Small intestine (tissue), 7 donors: ENCODE results near the gene MTHFD2L. TPM values are rescaled to one million over a fixed set of nuclear protein-coding genes. Genes with fewer than 3 reads are reported as not detected.

Source experiments
- DNase-seq, 2 donors: peaks; one replicate each; pipeline versions ENCODE4 v3.0.0 to v3.0.0-alpha.2; 2013
- FAIRE-seq: peaks from 2 replicates; lab custom pipeline; 2012; peaks lifted over from hg19 to GRCh38; lab: Jason Lieb, UNC
- H3K27ac ChIP-seq, 3 donors: one replicate each; pipeline ENCODE4 v1.5.1; 2013; ENCODE audit warnings: low read length in 2 of 3, mild to moderate bottlenecking in 2 of 3, control low read depth in 1 of 3, inconsistent platforms in 1 of 3, low read depth in 1 of 3, moderate library complexity in 1 of 3
- H3K27me3 ChIP-seq, 3 donors: one replicate each; pipeline ENCODE4 v1.6.1; 2013; ENCODE audit warnings: low read length in 3 of 3, inconsistent platforms in 1 of 3; ENCODE audit not compliant: control insufficient read depth in 3 of 3, insufficient read depth in 3 of 3
- H3K36me3 ChIP-seq, 3 donors: one replicate each; pipeline ENCODE4 v1.6.1; 2013; ENCODE audit warnings: low read length in 3 of 3, inconsistent platforms in 1 of 3, low read depth in 1 of 3, mild to moderate bottlenecking in 1 of 3, moderate library complexity in 1 of 3; ENCODE audit not compliant: control insufficient read depth in 3 of 3, insufficient read depth in 2 of 3
- H3K4me1 ChIP-seq, 3 donors: one replicate each; pipeline ENCODE4 v1.6.1; 2013; ENCODE audit warnings: low read length in 2 of 3, inconsistent platforms in 1 of 3, low read depth in 1 of 3, mild to moderate bottlenecking in 1 of 3, moderate library complexity in 1 of 3; ENCODE audit not compliant: control insufficient read depth in 3 of 3, insufficient read depth in 2 of 3
- H3K4me3 ChIP-seq, 3 donors: one replicate each; pipeline ENCODE4 v1.5.1; 2013; ENCODE audit warnings: low read length in 3 of 3, control low read depth in 1 of 3, inconsistent platforms in 1 of 3, low read depth in 1 of 3, mild to moderate bottlenecking in 1 of 3, moderate library complexity in 1 of 3
- H3K9me3 ChIP-seq, 2 donors: one replicate each; pipeline ENCODE4 v1.6.1; 2013; ENCODE audit warnings: low read depth in 1 of 2, low read length in 1 of 2; ENCODE audit not compliant: control insufficient read depth in 2 of 2, insufficient read depth in 1 of 2
- WGBS, 3 donors: extraction: QIAGEN DNeasy Blood & Tissue Kit; methylation state at CpG; one replicate each; pipeline ENCODE4 v1.1.7; 2013; 5-methylcytosine and 5-hydroxymethylcytosine counted together
- polyA plus RNA-seq, 4 donors: library from polyadenylated mRNA; stranded (reverse) in 3 of 4; unstranded in 1 of 4; fragments of 200-250 nt in 3 of 4; fragments of 120-200 nt in 1 of 4; gene quantifications; one replicate each; pipeline versions ENCODE4 v1.2.1 to v1.2.3, GENCODE V29; 2013
- donor health status: healthy with polysubstance abuse.
- donor health status: control.
- donor health status: control.
- donor health status: Bipolar disorder and iron deficiency.
- donor health status: healthy.

Gene MTHFD2L
- polyA plus RNA-seq, 4 donors, result 4.1 to 14.7 (median 6.6) TPM

- DNase-seq (no peak), FAIRE-seq (no peak)
- no peak overlapping the region for H3K27ac ChIP-seq
- no peaks in the 10 kb centered on the region for H3K9me3 ChIP-seq
- H3K4me1 ChIP-seq, result no peaks in the 10 kb centered on the region
- H3K27me3 ChIP-seq, result no peaks in the 10 kb centered on the region
- no peak overlapping the region for H3K4me3 ChIP-seq
- 85 to 91% (median 88%) methylated on average over 3 of the region's 3 CpGs for WGBS, 3 donors
- no peaks in the 10 kb centered on the region for H3K36me3 ChIP-seq
Measured at GRCh38 chr4:74181219-74181618, 23.3 kb downstream of the MTHFD2L start.

- WGBS, 3 donors, result 58 to 75% (median 63%) methylated on average over 2 of the region's 2 CpGs
- H3K27ac ChIP-seq, result no peak overlapping the region
- no peaks in the 10 kb centered on the region for H3K27me3 ChIP-seq
- DNase-seq (no peak), FAIRE-seq (peak; percentile 61)
- H3K4me3 ChIP-seq, result no peak overlapping the region
- H3K4me1 ChIP-seq, result no peaks in the 10 kb centered on the region
- no peaks in the 10 kb centered on the region for H3K36me3 ChIP-seq
- H3K9me3 ChIP-seq, result no peaks in the 10 kb centered on the region
Measured at GRCh38 chr4:74188912-74189311, 31.0 kb downstream of the MTHFD2L start.

- WGBS, 3 donors, result 64 to 70% (median 68%) methylated on average over 2 of the region's 2 CpGs
- no peak for FAIRE-seq
- Histone ChIP-seq H3K4me1 (no peaks in the 10 kb centered on the region), H3K9me3 (no peaks in the 10 kb centered on the region), H3K4me3 (no peak overlapping the region), H3K36me3 (no peaks in the 10 kb centered on the region), H3K27ac (no peak overlapping the region), H3K27me3 (no peaks in the 10 kb centered on the region)
- peak; percentile 54 to 71 for DNase-seq
Measured at GRCh38 chr4:74189331-74190043, 31.6 kb downstream of the MTHFD2L start.

GRCh38 chr4:74190332-74190731 lies 32.4 kb downstream of the MTHFD2L start:
- FAIRE-seq, result no peak
- H3K4me3 ChIP-seq, result no peak overlapping the region
- no peak overlapping the region for H3K27ac ChIP-seq
- no peak for DNase-seq
- H3K9me3 ChIP-seq, result no peaks in the 10 kb centered on the region
- no peaks in the 10 kb centered on the region for H3K4me1 ChIP-seq
- H3K36me3 ChIP-seq, result no peaks in the 10 kb centered on the region
- WGBS, 3 donors, result 91 to 93% (median 92%) methylated on average over 4 of the region's 4 CpGs
- H3K27me3 ChIP-seq, result no peaks in the 10 kb centered on the region

GRCh38 chr4:74190919-74191397 lies 33.0 kb downstream of the MTHFD2L start:
- WGBS, 3 donors, result 55 to 58% (median 57%) methylated on average over 4 of the region's 4 CpGs
- peak; percentile 5 to 28 for DNase-seq
- FAIRE-seq, result no peak
- no peak overlapping the region for H3K4me3 ChIP-seq
- no peaks in the 10 kb centered on the region for H3K4me1 ChIP-seq
- H3K27ac ChIP-seq, result no peak overlapping the region
- H3K36me3 ChIP-seq, result no peaks in the 10 kb centered on the region
- no peaks in the 10 kb centered on the region for H3K9me3 ChIP-seq
- H3K27me3 ChIP-seq, result no peaks in the 10 kb centered on the region

- no peaks in the 10 kb centered on the region for H3K9me3 ChIP-seq
- H3K36me3 ChIP-seq, result no peaks in the 10 kb centered on the region
- H3K4me3 ChIP-seq, result no peak overlapping the region
- WGBS, 3 donors, result 75 to 88% (median 82%) methylated on average over 1 of the region's 1 CpG
- H3K4me1 ChIP-seq, result peaks cover 0 to 4% (median 0%) of the 10 kb centered on the region in 3 donors
- DNase-seq (no peak), FAIRE-seq (no peak)
- no peaks in the 10 kb centered on the region for H3K27me3 ChIP-seq
- H3K27ac ChIP-seq, result no peak overlapping the region
Measured at GRCh38 chr4:74197080-74197479, 39.2 kb downstream of the MTHFD2L start.

- 21 to 42% (median 36%) methylated on average over 5 of the region's 5 CpGs for WGBS, 3 donors
- Histone ChIP-seq H3K9me3 (no peaks in the 10 kb centered on the region), H3K36me3 (no peaks in the 10 kb centered on the region), H3K4me1 (peaks cover 0 to 16% (median 8%) of the 10 kb centered on the region in 3 donors), H3K27ac (no peak overlapping the region), H3K4me3 (no peak overlapping the region), H3K27me3 (no peaks in the 10 kb centered on the region)
- DNase-seq (peak; percentile 57 to 58), FAIRE-seq (no peak)
Measured at GRCh38 chr4:74202062-74202586, 44.2 kb downstream of the MTHFD2L start.

- peak in 1 of 2 donors; percentile 27 for DNase-seq
- 88 to 90% (median 90%) methylated on average over 3 of the region's 3 CpGs for WGBS, 3 donors
Measured at GRCh38 chr4:74203467-74203866, 45.5 kb downstream of the MTHFD2L start.

More at GRCh38 chr4:74203467-74203866, 45.5 kb downstream of the MTHFD2L start:
- H3K36me3 ChIP-seq, result no peaks in the 10 kb centered on the region
- H3K4me3 ChIP-seq, result no peak overlapping the region
- H3K27me3 ChIP-seq, result no peaks in the 10 kb centered on the region
- peaks cover 0 to 16% (median 8%) of the 10 kb centered on the region in 3 donors for H3K4me1 ChIP-seq
- FAIRE-seq, result no peak
- no peaks in the 10 kb centered on the region for H3K9me3 ChIP-seq
- no peak overlapping the region for H3K27ac ChIP-seq
